ENCODE data around the gene RELL2. TPM values are rescaled to one million over a fixed set of nuclear protein-coding genes. Genes with fewer than 3 reads are reported as not detected.

Gene RELL2
- total RNA-seq, 1 experiment from 2014 or later: 23.8 TPM

DNA sequence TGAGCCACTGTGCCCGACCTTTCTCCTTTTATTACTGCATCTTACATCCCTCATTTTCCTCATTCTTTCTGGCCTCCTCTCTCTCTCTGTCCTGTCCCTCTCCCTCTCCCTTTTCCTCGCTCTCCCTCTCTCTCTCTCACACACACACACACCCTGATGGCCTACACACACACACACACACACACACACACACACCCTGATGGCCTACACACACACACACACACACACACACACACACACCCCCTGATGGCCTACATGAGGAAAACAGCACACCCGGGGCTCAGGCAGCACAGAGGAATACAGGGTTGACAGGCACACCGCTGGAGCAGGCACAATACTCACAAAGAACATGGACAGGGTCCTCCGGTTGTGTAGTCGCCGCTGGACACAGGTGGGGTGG is 18.2 kb downstream of the RELL2 start (continued):
- no peak for TF ChIP-seq CREM (CRISPR knock-in tag; IDR thresholded peaks at IDR 0.05)
- TF ChIP-seq, protein P1, sequence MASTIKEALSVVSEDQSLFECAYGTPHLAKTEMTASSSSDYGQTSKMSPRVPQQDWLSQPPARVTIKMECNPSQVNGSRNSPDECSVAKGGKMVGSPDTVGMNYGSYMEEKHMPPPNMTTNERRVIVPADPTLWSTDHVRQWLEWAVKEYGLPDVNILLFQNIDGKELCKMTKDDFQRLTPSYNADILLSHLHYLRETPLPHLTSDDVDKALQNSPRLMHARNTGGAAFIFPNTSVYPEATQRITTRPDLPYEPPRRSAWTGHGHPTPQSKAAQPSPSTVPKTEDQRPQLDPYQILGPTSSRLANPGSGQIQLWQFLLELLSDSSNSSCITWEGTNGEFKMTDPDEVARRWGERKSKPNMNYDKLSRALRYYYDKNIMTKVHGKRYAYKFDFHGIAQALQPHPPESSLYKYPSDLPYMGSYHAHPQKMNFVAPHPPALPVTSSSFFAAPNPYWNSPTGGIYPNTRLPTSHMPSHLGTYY (CRISPR knock-in tag; IDR thresholded peaks at IDR 0.05): no peak

DNA sequence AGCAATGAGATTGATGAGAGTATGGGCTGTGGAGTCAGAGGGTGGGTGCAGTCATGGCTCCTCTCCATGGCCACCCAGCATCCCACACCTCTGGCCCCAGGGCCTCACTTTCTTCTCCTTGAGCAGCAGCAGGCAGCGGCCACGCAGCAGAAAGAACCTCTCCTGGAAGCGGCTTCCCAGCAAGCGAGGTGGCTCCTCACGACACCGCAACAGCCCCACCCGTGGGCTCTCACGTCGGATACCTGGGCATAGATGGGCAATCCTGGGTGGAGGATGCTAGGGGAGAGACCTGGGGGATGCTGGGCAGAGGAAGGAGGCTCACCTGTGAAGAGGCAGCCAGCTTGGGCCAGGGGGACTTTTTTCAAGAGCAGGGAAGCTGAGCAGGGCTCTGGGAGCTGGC is 19.6 kb downstream of the RELL2 start:
- no peak overlapping the region for H3K4me3 Mint-ChIP-seq
- CTCF ChIA-PET: no interaction called here
- no peak for ATAC-seq
- TF ChIP-seq, protein P2, sequence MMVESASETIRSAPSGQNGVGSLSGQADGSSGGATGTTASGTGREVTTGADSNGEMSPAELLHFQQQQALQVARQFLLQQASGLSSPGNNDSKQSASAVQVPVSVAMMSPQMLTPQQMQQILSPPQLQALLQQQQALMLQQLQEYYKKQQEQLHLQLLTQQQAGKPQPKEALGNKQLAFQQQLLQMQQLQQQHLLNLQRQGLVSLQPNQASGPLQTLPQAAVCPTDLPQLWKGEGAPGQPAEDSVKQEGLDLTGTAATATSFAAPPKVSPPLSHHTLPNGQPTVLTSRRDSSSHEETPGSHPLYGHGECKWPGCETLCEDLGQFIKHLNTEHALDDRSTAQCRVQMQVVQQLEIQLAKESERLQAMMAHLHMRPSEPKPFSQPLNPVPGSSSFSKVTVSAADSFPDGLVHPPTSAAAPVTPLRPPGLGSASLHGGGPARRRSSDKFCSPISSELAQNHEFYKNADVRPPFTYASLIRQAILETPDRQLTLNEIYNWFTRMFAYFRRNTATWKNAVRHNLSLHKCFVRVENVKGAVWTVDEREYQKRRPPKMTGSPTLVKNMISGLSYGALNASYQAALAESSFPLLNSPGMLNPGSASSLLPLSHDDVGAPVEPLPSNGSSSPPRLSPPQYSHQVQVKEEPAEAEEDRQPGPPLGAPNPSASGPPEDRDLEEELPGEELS (CRISPR knock-in tag; IDR thresholded peaks at IDR 0.05): no peak
- TF ChIP-seq SMAD4 (CRISPR knock-in tag; IDR thresholded peaks at IDR 0.05) (no peak), RELA (CRISPR knock-in tag; IDR thresholded peaks at IDR 0.05; ENCODE audit: borderline replicate concordance) (no peak), NFATC4 (CRISPR knock-in tag; IDR thresholded peaks at IDR 0.05) (no peak), CBFB (CRISPR knock-in tag; IDR thresholded peaks at IDR 0.05; ENCODE audit: low read depth) (no peak), ZNF317 (CRISPR knock-in tag; IDR thresholded peaks at IDR 0.05; ENCODE audit: borderline replicate concordance, low read depth) (no peak), ATF1 (CRISPR knock-in tag; IDR thresholded peaks at IDR 0.05) (no peak), ETV6 (CRISPR knock-in tag; IDR thresholded peaks at IDR 0.05) (no peak), NFYB (CRISPR knock-in tag; conservative IDR thresholded peaks at IDR 0.05; ENCODE audit: low read depth) (no peak)
- TF ChIP-seq, protein P3, sequence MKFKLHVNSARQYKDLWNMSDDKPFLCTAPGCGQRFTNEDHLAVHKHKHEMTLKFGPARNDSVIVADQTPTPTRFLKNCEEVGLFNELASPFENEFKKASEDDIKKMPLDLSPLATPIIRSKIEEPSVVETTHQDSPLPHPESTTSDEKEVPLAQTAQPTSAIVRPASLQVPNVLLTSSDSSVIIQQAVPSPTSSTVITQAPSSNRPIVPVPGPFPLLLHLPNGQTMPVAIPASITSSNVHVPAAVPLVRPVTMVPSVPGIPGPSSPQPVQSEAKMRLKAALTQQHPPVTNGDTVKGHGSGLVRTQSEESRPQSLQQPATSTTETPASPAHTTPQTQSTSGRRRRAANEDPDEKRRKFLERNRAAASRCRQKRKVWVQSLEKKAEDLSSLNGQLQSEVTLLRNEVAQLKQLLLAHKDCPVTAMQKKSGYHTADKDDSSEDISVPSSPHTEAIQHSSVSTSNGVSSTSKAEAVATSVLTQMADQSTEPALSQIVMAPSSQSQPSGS (CRISPR knock-in tag; IDR thresholded peaks at IDR 0.05; ENCODE audit: borderline replicate concordance, low read depth): no peak
- TF ChIP-seq, protein P4, sequence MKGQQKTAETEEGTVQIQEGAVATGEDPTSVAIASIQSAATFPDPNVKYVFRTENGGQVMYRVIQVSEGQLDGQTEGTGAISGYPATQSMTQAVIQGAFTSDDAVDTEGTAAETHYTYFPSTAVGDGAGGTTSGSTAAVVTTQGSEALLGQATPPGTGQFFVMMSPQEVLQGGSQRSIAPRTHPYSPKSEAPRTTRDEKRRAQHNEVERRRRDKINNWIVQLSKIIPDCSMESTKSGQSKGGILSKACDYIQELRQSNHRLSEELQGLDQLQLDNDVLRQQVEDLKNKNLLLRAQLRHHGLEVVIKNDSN (CRISPR knock-in tag; IDR thresholded peaks at IDR 0.05): no peak
- TF ChIP-seq, protein P5, sequence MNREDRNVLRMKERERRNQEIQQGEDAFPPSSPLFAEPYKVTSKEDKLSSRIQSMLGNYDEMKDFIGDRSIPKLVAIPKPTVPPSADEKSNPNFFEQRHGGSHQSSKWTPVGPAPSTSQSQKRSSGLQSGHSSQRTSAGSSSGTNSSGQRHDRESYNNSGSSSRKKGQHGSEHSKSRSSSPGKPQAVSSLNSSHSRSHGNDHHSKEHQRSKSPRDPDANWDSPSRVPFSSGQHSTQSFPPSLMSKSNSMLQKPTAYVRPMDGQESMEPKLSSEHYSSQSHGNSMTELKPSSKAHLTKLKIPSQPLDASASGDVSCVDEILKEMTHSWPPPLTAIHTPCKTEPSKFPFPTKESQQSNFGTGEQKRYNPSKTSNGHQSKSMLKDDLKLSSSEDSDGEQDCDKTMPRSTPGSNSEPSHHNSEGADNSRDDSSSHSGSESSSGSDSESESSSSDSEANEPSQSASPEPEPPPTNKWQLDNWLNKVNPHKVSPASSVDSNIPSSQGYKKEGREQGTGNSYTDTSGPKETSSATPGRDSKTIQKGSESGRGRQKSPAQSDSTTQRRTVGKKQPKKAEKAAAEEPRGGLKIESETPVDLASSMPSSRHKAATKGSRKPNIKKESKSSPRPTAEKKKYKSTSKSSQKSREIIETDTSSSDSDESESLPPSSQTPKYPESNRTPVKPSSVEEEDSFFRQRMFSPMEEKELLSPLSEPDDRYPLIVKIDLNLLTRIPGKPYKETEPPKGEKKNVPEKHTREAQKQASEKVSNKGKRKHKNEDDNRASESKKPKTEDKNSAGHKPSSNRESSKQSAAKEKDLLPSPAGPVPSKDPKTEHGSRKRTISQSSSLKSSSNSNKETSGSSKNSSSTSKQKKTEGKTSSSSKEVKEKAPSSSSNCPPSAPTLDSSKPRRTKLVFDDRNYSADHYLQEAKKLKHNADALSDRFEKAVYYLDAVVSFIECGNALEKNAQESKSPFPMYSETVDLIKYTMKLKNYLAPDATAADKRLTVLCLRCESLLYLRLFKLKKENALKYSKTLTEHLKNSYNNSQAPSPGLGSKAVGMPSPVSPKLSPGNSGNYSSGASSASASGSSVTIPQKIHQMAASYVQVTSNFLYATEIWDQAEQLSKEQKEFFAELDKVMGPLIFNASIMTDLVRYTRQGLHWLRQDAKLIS (CRISPR knock-in tag; IDR thresholded peaks at IDR 0.05; ENCODE audit: borderline replicate concordance): no peak
- TF ChIP-seq, protein P6, sequence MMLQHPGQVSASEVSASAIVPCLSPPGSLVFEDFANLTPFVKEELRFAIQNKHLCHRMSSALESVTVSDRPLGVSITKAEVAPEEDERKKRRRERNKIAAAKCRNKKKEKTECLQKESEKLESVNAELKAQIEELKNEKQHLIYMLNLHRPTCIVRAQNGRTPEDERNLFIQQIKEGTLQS (CRISPR knock-in tag; conservative IDR thresholded peaks at IDR 0.05): no peak
- TF ChIP-seq, protein P7, sequence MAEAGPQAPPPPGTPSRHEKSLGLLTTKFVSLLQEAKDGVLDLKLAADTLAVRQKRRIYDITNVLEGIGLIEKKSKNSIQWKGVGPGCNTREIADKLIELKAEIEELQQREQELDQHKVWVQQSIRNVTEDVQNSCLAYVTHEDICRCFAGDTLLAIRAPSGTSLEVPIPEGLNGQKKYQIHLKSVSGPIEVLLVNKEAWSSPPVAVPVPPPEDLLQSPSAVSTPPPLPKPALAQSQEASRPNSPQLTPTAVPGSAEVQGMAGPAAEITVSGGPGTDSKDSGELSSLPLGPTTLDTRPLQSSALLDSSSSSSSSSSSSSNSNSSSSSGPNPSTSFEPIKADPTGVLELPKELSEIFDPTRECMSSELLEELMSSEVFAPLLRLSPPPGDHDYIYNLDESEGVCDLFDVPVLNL (CRISPR knock-in tag; IDR thresholded peaks at IDR 0.05; ENCODE audit: borderline replicate concordance, low read depth): no peak
- TF ChIP-seq, protein P8, sequence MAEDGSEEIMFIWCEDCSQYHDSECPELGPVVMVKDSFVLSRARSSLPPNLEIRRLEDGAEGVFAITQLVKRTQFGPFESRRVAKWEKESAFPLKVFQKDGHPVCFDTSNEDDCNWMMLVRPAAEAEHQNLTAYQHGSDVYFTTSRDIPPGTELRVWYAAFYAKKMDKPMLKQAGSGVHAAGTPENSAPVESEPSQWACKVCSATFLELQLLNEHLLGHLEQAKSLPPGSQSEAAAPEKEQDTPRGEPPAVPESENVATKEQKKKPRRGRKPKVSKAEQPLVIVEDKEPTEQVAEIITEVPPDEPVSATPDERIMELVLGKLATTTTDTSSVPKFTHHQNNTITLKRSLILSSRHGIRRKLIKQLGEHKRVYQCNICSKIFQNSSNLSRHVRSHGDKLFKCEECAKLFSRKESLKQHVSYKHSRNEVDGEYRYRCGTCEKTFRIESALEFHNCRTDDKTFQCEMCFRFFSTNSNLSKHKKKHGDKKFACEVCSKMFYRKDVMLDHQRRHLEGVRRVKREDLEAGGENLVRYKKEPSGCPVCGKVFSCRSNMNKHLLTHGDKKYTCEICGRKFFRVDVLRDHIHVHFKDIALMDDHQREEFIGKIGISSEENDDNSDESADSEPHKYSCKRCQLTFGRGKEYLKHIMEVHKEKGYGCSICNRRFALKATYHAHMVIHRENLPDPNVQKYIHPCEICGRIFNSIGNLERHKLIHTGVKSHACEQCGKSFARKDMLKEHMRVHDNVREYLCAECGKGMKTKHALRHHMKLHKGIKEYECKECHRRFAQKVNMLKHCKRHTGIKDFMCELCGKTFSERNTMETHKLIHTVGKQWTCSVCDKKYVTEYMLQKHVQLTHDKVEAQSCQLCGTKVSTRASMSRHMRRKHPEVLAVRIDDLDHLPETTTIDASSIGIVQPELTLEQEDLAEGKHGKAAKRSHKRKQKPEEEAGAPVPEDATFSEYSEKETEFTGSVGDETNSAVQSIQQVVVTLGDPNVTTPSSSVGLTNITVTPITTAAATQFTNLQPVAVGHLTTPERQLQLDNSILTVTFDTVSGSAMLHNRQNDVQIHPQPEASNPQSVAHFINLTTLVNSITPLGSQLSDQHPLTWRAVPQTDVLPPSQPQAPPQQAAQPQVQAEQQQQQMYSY (CRISPR knock-in tag; IDR thresholded peaks at IDR 0.05): no peak
- TF ChIP-seq, protein P9, sequence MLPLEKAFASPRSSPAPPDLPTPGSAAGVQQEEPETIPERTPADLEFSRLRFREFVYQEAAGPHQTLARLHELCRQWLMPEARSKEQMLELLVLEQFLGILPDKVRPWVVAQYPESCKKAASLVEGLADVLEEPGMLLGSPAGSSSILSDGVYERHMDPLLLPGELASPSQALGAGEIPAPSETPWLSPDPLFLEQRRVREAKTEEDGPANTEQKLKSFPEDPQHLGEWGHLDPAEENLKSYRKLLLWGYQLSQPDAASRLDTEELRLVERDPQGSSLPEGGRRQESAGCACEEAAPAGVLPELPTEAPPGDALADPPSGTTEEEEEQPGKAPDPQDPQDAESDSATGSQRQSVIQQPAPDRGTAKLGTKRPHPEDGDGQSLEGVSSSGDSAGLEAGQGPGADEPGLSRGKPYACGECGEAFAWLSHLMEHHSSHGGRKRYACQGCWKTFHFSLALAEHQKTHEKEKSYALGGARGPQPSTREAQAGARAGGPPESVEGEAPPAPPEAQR (CRISPR knock-in tag; IDR thresholded peaks at IDR 0.05): no peak
- TF ChIP-seq, protein P10, sequence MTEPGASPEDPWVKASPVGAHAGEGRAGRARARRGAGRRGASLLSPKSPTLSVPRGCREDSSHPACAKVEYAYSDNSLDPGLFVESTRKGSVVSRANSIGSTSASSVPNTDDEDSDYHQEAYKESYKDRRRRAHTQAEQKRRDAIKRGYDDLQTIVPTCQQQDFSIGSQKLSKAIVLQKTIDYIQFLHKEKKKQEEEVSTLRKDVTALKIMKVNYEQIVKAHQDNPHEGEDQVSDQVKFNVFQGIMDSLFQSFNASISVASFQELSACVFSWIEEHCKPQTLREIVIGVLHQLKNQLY (CRISPR knock-in tag; IDR thresholded peaks at IDR 0.05): no peak

More for the DNA sequence above, 19.6 kb downstream of the RELL2 start:
- Mint-ChIP-seq H3K4me1 (peaks cover 8% of the 10 kb centered on the region), H3K36me3 (peaks cover 60% of the 10 kb centered on the region), H3K9me3 (no peaks in the 10 kb centered on the region), H3K27me3 (ENCODE audit: low read depth) (no peaks in the 10 kb centered on the region), H3K27ac (no peak overlapping the region)
- POLR2A ChIA-PET: no interaction called here
- no peak for DNase-seq (ENCODE audit: low spot score)

Measured in WTC11 (cell line).